HEK293 (cell line): Measurements from ENCODE around the gene PLCH2.

ENCODE experiments used
- ATF2 ChIP-seq: fragments of 450-650 bp; formaldehyde crosslinking; IDR thresholded peaks from 2 replicates; pipeline ENCODE4 v1.5.1; 2016; ENCODE audit warnings: missing biosample characterization, missing genetic modification characterization, low read depth
- ZNF311 ChIP-seq: fragments of 450-650 bp; formaldehyde crosslinking; IDR thresholded peaks from 2 replicates; pipeline ENCODE4 v1.5.1; 2017; ENCODE audit warnings: missing biosample characterization, missing genetic modification characterization, borderline replicate concordance
- ZSCAN23 ChIP-seq: fragments of 450-650 bp; formaldehyde crosslinking; IDR thresholded peaks from 2 replicates; pipeline ENCODE4 v1.5.1; 2016; ENCODE audit warnings: missing biosample characterization, missing genetic modification characterization

GRCh38 chr1:2477791-2478499 lies 1.9 kb downstream of the PLCH2 start:
- TF ChIP-seq ZNF311 (tag by site-specific recombination) (no peak), ATF2 (tag by site-specific recombination) (no peak), ZSCAN23 (tag by site-specific recombination) (no peak)
